GM12891 (cell line): ENCODE measurements around the gene HOXB7.

Experiments
- PAX5 ChIP-seq: IDR thresholded peaks from 2 replicates; pipeline ENCODE4 v1.6.1; 2011; ENCODE audit warnings: low read length, moderate library complexity, mild to moderate bottlenecking; ENCODE audit not compliant: insufficient read depth, severe bottlenecking
- POLR2A ChIP-seq: IDR thresholded peaks from 2 replicates; pipeline ENCODE4 v1.6.1; 2011; ENCODE audit warnings: low read depth, low read length, control low read depth
- POLR2AphosphoS5 ChIP-seq: IDR thresholded peaks from 2 replicates; pipeline ENCODE4 v1.6.1; 2011; ENCODE audit warnings: low read depth, low read length, control low read depth
- TAF1 ChIP-seq: IDR thresholded peaks from 2 replicates; pipeline ENCODE4 v1.6.1; 2011; ENCODE audit warnings: low read depth, low read length, control low read depth

- TF ChIP-seq POLR2AphosphoS5 (no peak), POLR2A (no peak), PAX5 (no peak), TAF1 (no peak)
These were observed 3.8 kb downstream of the HOXB7 start for GRCh38 chr17:48606892-48607614.
